Measurements from ENCODE around the gene SAXO1. TPM values are rescaled to one million over a fixed set of nuclear protein-coding genes. Genes with fewer than 3 reads are reported as not detected.

SAXO1 gene
- total RNA-seq, 1 donor from 2014 or later, result 0.15 TPM

- H3K4me3 ChIP-seq, result no peak overlapping the region
- no peak for TF ChIP-seq CTCF (IDR thresholded peaks at IDR 0.05)
- ATAC-seq, result no peak
- intact Hi-C loops (cut with DNase I), result no loop called here
- DNase-seq, result no peak
- no peak overlapping the region for H3K27ac ChIP-seq
- no peaks in the 10 kb centered on the region for H3K9me3 ChIP-seq
- H3K36me3 ChIP-seq, result no peaks in the 10 kb centered on the region
- H3K4me1 ChIP-seq, result no peaks in the 10 kb centered on the region
- no peaks in the 10 kb centered on the region for H3K27me3 ChIP-seq (ENCODE audit: low read depth)
Observed at GRCh38 chr9:18981476-18982261, 51.3 kb downstream of the SAXO1 start.

- Histone ChIP-seq H3K27ac (no peak overlapping the region), H3K9me3 (no peaks in the 10 kb centered on the region), H3K27me3 (ENCODE audit: low read depth) (no peaks in the 10 kb centered on the region), H3K4me3 (no peak overlapping the region), H3K4me1 (no peaks in the 10 kb centered on the region), H3K36me3 (no peaks in the 10 kb centered on the region)
- intact Hi-C loops (cut with DNase I), result no loop called here
- DNase-seq (no peak), ATAC-seq (no peak)
- no peak for TF ChIP-seq CTCF (IDR thresholded peaks at IDR 0.05)
Observed at GRCh38 chr9:18980189-18980588, 52.8 kb downstream of the SAXO1 start.

GRCh38 chr9:18979367-18979766 is 53.6 kb downstream of the SAXO1 start:
- no peak for ATAC-seq
- H3K4me3 ChIP-seq, result no peak overlapping the region
- no peaks in the 10 kb centered on the region for H3K27me3 ChIP-seq (ENCODE audit: low read depth)
- no peak overlapping the region for H3K27ac ChIP-seq
- no peaks in the 10 kb centered on the region for H3K36me3 ChIP-seq
- intact Hi-C loops (cut with DNase I), result no loop called here
- no peaks in the 10 kb centered on the region for H3K9me3 ChIP-seq
- no peak for DNase-seq
- H3K4me1 ChIP-seq, result no peaks in the 10 kb centered on the region
- no peak for TF ChIP-seq CTCF (IDR thresholded peaks at IDR 0.05)

GRCh38 chr9:18978188-18978587 is 54.8 kb downstream of the SAXO1 start:
- intact Hi-C loops (cut with DNase I), result no loop called here
- no peak for DNase-seq
- H3K4me1 ChIP-seq, result no peaks in the 10 kb centered on the region

GRCh38 chr9:18976709-18977531 is 56.1 kb downstream of the SAXO1 start:
- no peaks in the 10 kb centered on the region for H3K27me3 ChIP-seq (ENCODE audit: low read depth)
- no peak overlapping the region for H3K27ac ChIP-seq
- no peaks in the 10 kb centered on the region for H3K36me3 ChIP-seq
- intact Hi-C loops (cut with DNase I), result no loop called here
- H3K4me3 ChIP-seq, result no peak overlapping the region
- DNase-seq, result no peak
- no peaks in the 10 kb centered on the region for H3K9me3 ChIP-seq
- TF ChIP-seq CTCF (IDR thresholded peaks at IDR 0.05), result no peak
- no peaks in the 10 kb centered on the region for H3K4me1 ChIP-seq
- peak in 1 of 2 donors; percentile 25 for ATAC-seq

More at GRCh38 chr9:18978188-18978587, 54.8 kb downstream of the SAXO1 start:
- no peak for ATAC-seq
- no peak for TF ChIP-seq CTCF (IDR thresholded peaks at IDR 0.05)
- no peaks in the 10 kb centered on the region for H3K36me3 ChIP-seq
- H3K27me3 ChIP-seq (ENCODE audit: low read depth), result no peaks in the 10 kb centered on the region
- no peak overlapping the region for H3K4me3 ChIP-seq
- H3K9me3 ChIP-seq, result no peaks in the 10 kb centered on the region
- H3K27ac ChIP-seq, result no peak overlapping the region
